Panc1 (cell line): ENCODE data around the gene SLC18B1.

Experiments used
- CTCF ChIP-seq: fragments of 450-650 bp; IDR thresholded peaks from 2 replicates; pipeline ENCODE4 v1.5.1; 2017; ENCODE audit warnings: mild to moderate bottlenecking
- POLR2AphosphoS5 ChIP-seq: IDR thresholded peaks from 2 replicates; pipeline ENCODE4 v1.6.1; 2012; ENCODE audit warnings: mild to moderate bottlenecking, low read depth, low read length, moderate library complexity
- TF ChIP-seq, protein P1 (sequence below), 2 experiments: IDR thresholded peaks; 2 replicates each; pipeline ENCODE4 v1.6.1; 2011 to 2012; ENCODE audit warnings: low read depth in 2 of 2, control low read depth in 1 of 2, low read length in 1 of 2, mild to moderate bottlenecking in 1 of 2, moderate library complexity in 1 of 2; ENCODE audit not compliant: insufficient read depth in 1 of 2

- no peak for TF ChIP-seq CTCF
- TF ChIP-seq, protein P1, sequence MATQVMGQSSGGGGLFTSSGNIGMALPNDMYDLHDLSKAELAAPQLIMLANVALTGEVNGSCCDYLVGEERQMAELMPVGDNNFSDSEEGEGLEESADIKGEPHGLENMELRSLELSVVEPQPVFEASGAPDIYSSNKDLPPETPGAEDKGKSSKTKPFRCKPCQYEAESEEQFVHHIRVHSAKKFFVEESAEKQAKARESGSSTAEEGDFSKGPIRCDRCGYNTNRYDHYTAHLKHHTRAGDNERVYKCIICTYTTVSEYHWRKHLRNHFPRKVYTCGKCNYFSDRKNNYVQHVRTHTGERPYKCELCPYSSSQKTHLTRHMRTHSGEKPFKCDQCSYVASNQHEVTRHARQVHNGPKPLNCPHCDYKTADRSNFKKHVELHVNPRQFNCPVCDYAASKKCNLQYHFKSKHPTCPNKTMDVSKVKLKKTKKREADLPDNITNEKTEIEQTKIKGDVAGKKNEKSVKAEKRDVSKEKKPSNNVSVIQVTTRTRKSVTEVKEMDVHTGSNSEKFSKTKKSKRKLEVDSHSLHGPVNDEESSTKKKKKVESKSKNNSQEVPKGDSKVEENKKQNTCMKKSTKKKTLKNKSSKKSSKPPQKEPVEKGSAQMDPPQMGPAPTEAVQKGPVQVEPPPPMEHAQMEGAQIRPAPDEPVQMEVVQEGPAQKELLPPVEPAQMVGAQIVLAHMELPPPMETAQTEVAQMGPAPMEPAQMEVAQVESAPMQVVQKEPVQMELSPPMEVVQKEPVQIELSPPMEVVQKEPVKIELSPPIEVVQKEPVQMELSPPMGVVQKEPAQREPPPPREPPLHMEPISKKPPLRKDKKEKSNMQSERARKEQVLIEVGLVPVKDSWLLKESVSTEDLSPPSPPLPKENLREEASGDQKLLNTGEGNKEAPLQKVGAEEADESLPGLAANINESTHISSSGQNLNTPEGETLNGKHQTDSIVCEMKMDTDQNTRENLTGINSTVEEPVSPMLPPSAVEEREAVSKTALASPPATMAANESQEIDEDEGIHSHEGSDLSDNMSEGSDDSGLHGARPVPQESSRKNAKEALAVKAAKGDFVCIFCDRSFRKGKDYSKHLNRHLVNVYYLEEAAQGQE (IDR thresholded peaks at IDR 0.05; ENCODE audit: insufficient read depth in 1 of 2, low read depth in 2 of 2, low read length in 1 of 2), result no peak
- no peak for TF ChIP-seq POLR2AphosphoS5
Observed at GRCh38 chr6:132733814-132734213, 64.6 kb downstream of the SLC18B1 start.
